GM12891 (cell line): ENCODE data around the gene NELL2.

Experiments
- DNase-seq: peaks from one replicate; pipeline ENCODE4 v3.0.0; 2011; ENCODE audit warnings: low spot score; ENCODE audit not compliant: insufficient read length
- FAIRE-seq: peaks from 2 replicates; lab custom pipeline; 2011; peaks lifted over from hg19 to GRCh38; lab: Jason Lieb, UNC
- PAX5 ChIP-seq: IDR thresholded peaks from 2 replicates; pipeline ENCODE4 v1.6.1; 2011; ENCODE audit warnings: low read length, moderate library complexity, mild to moderate bottlenecking; ENCODE audit not compliant: insufficient read depth, severe bottlenecking
- POLR2A ChIP-seq: IDR thresholded peaks from 2 replicates; pipeline ENCODE4 v1.6.1; 2011; ENCODE audit warnings: low read depth, low read length, control low read depth
- POLR2AphosphoS5 ChIP-seq: IDR thresholded peaks from 2 replicates; pipeline ENCODE4 v1.6.1; 2011; ENCODE audit warnings: low read depth, low read length, control low read depth
- POU2F2 ChIP-seq: IDR thresholded peaks from 2 replicates; pipeline ENCODE4 v1.6.1; 2011; ENCODE audit warnings: low read depth, mild to moderate bottlenecking, control low read depth, low read length, moderate library complexity
- SPI1 ChIP-seq: IDR thresholded peaks from 2 replicates; pipeline ENCODE4 v1.6.1; 2011; ENCODE audit warnings: low read depth, low read length, control low read depth
- TAF1 ChIP-seq: IDR thresholded peaks from 2 replicates; pipeline ENCODE4 v1.6.1; 2011; ENCODE audit warnings: low read depth, low read length, control low read depth

NELL2 gene

DNA sequence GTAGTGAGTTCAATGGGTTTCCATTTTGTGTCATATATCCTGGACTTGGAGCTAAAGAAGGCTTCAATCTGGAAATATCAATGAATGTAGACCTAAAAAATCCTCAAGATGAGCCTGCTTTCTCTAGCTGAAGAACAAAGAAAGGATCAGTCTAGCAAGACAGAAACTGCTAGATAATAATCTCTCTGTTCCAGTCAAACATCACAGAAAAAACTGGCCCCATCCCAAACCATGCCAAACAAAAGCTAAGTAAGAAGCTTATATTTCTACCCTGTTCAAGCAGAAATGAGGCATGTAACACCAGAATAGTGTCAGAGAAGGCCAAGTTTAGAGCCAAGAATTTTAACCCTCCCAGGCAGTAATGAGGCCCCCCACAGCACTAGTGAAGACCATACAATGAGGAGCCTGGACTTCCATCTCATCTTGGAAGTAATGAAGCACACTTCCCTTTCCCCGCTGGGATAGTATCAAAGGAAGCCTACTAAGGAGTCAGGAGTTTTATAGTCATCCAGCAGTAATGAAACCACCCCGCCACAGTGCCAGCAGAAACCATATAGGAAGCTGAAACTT lies 95.8 kb downstream of the NELL2 start:
- no peak for TF ChIP-seq SPI1
- FAIRE-seq (no peak), DNase-seq (no peak)

DNA sequence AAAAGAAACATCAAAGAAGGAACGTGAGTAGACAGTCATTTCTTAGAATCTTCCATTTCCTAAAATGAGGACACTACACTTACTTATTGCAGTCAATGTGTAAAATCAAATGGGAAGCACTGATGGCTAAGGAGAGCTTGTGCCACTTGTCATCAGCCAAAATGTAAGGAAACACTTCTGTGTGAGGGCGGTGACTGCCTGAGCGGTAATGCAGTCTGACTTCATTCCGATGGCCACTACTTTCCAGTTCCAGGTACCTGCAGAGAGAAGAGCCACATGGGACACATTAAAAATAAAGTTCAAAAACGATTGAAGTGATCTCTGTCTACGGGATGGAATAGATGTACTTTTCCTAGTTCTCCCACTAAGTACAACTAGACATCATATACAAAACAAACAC lies 96.3 kb downstream of the NELL2 start:
- FAIRE-seq (no peak), DNase-seq (no peak)
- TF ChIP-seq PAX5, result no peak
- no peak for TF ChIP-seq POU2F2
- no peak for TF ChIP-seq TAF1
- no peak for TF ChIP-seq SPI1
- no peak for TF ChIP-seq POLR2A
- TF ChIP-seq POLR2AphosphoS5, result no peak

DNA sequence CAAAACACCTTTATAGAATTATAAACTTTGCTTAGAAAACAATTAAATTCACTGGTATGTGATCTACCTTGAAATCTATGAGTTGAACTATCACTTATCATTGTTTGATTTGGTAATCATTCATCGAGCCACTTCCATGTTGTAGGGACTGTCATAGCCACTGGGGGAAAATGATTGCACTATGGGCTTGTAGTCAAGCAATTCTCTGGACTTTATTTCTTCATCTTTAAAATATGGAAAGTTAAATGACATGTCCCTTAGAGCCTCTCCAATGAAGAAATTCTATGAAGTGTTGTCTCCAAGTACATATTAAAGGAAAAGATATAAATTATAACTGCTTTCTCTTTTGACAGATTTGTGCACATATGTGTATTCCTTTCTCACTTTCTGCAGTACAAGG lies 97.3 kb downstream of the NELL2 start:
- TF ChIP-seq TAF1 (no peak), SPI1 (no peak), PAX5 (no peak), POU2F2 (no peak), POLR2AphosphoS5 (no peak), POLR2A (no peak)
- FAIRE-seq (no peak), DNase-seq (no peak)

DNA sequence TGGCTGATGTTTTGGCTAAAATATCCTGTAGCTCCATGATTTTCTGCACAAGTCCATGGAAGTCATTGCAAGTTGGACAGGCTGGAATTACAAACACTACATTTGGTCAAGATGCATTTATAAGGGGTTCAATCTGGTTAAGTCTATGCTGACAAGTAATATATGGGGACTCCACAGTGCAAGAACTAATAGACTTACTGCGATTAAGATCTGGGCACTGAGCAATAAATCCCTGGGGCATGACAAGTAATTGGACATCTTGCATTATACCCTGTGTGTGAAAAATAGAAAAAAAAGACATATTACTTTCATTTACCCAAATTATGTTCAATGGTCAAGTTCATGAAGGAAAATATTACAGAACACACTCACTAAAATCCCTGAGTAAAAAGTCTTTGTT lies 99.1 kb downstream of the NELL2 start:
- no peak for DNase-seq
- no peak for FAIRE-seq
- no peak for TF ChIP-seq POLR2AphosphoS5
- TF ChIP-seq SPI1, result no peak
- no peak for TF ChIP-seq POU2F2
- TF ChIP-seq PAX5, result no peak
- no peak for TF ChIP-seq TAF1
- no peak for TF ChIP-seq POLR2A

DNA sequence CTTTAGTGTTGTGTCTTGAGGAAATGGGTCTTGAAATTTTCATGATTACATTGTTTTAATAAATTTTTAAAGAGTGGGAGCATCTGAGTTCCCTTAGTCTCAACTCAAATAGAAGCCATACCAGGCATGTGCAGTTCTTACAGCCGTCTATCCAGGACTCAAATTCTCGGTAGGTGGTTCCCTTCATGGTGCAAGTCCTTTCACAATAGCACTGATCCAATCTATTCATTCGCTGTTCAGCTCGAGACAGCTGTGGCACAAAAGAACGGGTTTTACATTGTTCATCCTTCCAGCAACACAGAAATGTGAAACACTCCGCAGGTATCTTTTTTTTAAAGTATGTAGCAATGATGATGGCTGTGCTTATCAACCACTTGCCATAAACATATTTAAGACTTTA lies 100.2 kb downstream of the NELL2 start:
- FAIRE-seq (no peak), DNase-seq (no peak)
- TF ChIP-seq POLR2A (no peak), POLR2AphosphoS5 (no peak), POU2F2 (no peak), PAX5 (no peak), TAF1 (no peak), SPI1 (no peak)

DNA sequence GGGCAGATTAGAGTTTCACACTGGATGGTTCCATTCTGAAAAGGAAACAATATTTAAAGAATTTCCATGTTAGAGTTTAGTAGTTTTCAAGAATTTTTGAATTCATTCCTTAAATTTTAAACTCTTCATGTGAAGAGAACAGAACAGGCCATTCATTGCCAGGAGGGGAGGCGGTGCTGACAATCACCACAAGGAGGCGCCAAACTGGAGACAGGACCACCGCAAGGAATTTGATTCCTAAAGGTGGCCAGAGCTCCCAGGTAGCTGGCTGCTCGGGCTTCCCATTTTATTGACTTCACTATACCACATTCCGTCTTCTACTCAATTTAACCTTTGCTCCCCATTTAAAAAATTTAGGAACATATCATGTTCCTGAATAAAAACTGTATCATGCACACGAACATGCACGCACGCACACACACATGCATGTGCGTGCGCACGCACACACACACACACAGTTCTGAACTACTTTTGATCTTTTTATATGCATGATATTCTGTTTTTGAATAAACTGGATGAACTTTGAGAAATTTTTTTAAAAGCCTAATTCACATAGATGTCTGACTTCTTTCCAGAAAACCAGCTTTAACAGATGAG lies 101.2 kb downstream of the NELL2 start:
- TF ChIP-seq SPI1 (no peak), POLR2A (no peak), POU2F2 (no peak), PAX5 (no peak), POLR2AphosphoS5 (no peak), TAF1 (no peak)
- DNase-seq (peak; percentile 5), FAIRE-seq (peak; percentile 9)

DNA sequence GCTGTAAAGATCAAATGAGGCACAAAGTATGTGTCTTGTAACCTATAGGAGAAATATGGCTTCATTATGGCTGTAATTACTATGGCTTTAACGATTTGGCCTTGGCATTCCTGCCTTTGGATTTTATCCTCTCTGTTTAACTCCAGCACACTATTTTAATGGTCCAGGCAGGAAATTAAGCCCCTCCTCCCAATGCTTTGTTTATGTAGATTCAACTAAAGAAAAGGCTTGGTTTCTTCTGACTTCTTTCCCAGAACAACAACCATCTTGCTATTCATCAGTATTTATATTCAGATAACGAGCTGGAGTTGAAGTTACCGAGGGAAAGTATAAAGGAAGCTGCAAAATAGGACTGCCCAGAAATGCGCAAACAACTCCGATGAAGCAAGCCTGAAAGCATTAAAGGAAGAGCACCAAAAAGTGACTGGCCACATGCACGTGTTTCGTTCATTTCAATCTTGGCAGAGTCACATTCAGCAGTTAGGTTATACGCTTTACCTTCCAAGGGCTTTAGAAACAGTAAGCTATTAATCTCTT lies 104.6 kb downstream of the NELL2 start:
- no peak for FAIRE-seq
- no peak for TF ChIP-seq POLR2A
- no peak for DNase-seq

DNA sequence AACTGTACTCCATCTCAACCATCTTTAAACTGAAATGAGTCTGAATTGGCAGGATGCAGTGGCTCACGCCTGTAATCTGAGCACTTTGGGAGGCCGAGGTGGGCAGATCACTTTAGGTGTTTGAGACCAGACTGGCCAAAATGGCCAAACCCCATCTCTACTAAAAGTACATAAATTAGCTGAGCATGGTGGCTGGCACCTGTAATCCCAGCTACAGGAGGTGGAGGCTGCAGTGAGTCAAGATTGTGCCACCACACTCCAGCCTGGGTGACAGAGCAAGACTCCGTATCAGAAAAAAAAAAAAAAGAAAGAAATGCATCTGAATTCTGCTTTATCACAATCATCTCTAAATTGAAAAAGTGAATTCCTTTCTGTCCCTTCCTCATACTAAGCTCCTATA lies 110.3 kb downstream of the NELL2 start:
- FAIRE-seq (no peak), DNase-seq (no peak)

DNA sequence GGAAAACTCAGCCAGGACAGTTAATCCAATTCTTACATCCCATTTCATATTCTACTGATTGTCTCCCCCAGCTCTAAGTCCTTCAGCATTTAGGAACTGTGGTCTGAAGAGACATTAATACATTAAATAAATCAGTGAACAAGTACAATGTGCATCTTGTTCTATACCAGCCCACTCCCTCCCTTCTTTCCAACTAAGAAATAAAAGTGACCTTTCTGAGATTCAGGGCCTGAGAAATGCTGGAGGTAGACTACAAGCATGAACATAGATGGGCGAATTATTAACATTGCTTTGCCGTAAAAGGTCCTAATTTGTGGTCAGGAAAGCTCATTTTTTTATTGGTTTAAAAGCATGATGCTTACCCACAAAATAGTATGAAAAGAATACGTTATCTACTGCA lies 113.1 kb downstream of the NELL2 start:
- DNase-seq, result no peak
- TF ChIP-seq POU2F2 (no peak), TAF1 (no peak), PAX5 (no peak), POLR2AphosphoS5 (no peak), POLR2A (no peak), SPI1 (no peak)
- no peak for FAIRE-seq

More for the DNA sequence above, 110.3 kb downstream of the NELL2 start:
- TF ChIP-seq POLR2AphosphoS5, result no peak
- no peak for TF ChIP-seq SPI1
- no peak for TF ChIP-seq POU2F2
- no peak for TF ChIP-seq TAF1
- no peak for TF ChIP-seq PAX5
- no peak for TF ChIP-seq POLR2A

DNA sequence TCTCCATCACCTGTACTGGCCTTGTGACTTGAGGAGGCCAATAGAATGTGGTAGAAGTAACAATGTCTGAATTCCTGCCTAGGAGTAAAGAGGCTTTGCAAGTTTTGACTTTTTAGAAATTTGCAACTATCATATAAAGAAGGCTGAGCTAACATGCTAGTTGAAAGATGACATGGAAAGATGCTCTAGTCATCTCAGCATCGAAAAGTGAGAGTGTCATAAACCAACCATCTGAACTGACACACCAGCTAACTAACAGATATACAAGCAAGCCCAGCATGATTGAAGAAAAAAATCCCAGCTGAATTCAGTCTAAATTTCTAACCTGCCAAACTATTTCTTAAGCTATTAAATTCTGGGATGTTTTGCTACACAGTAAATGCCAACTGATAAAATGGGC lies 116.8 kb downstream of the NELL2 start:
- TF ChIP-seq TAF1 (no peak), PAX5 (no peak), POU2F2 (no peak), SPI1 (no peak), POLR2AphosphoS5 (no peak), POLR2A (no peak)
- DNase-seq (no peak), FAIRE-seq (no peak)
